ENCODE measurements around the gene PRKACA.

PRKACA gene

GRCh38 chr19:14094854-14095253, 22.7 kb downstream of the PRKACA start:
- DNase-seq (ENCODE audit: extremely low read depth, low read depth): no peak
- TF ChIP-seq CTCF (IDR thresholded peaks at IDR 0.05; ENCODE audit: low read depth, low read length, missing control alignments): no peak
- no peak overlapping the region for H3K4me3 ChIP-seq (replicated peaks; ENCODE audit: low read depth, low read length)

- no peak overlapping the region for H3K4me3 ChIP-seq (replicated peaks; ENCODE audit: low read depth, low read length)
- no peak for DNase-seq (ENCODE audit: extremely low read depth, low read depth)
- no peak for TF ChIP-seq CTCF (IDR thresholded peaks at IDR 0.05; ENCODE audit: low read depth, low read length, missing control alignments)
These were observed 24.3 kb downstream of the PRKACA start for GRCh38 chr19:14093117-14093823.

DNA sequence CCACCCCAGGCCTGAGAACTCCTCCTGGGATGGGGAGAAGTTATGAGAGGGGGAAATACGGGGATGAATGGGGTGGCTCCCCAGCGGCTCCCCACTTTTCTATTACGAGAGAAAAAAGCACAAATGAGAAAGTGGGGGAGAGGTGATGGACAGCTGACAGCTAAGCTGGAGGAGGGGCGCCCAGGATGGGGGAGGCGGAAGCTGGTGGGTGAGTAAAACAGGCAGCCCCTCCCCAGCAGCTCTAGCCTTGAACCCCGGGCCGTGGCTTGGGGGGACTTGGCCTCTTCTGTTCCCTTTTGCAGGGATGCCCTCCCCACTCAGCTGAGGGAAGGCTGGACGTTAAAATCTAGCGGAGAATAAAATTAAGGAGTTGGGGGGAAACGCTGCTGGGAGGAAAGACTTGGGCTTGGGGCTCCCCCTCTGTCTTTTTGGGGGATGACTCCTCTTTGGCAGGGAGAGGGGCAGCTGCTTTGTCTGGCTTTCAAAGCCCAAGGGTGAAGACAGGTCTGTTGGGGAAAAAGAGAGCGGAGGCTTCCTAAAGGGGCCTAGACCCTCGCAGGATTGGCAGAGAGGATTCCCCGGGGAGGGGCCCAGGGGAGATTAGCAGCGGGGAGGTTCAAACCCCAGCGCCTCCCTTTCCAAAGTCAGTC, 25.6 kb downstream of the PRKACA start:
- no peak for DNase-seq (ENCODE audit: extremely low read depth, low read depth)
- H3K4me3 ChIP-seq (replicated peaks; ENCODE audit: low read depth, low read length): peak overlapping the region; percentile 59
- TF ChIP-seq CTCF (IDR thresholded peaks at IDR 0.05; ENCODE audit: low read depth, low read length, missing control alignments): no peak

DNA sequence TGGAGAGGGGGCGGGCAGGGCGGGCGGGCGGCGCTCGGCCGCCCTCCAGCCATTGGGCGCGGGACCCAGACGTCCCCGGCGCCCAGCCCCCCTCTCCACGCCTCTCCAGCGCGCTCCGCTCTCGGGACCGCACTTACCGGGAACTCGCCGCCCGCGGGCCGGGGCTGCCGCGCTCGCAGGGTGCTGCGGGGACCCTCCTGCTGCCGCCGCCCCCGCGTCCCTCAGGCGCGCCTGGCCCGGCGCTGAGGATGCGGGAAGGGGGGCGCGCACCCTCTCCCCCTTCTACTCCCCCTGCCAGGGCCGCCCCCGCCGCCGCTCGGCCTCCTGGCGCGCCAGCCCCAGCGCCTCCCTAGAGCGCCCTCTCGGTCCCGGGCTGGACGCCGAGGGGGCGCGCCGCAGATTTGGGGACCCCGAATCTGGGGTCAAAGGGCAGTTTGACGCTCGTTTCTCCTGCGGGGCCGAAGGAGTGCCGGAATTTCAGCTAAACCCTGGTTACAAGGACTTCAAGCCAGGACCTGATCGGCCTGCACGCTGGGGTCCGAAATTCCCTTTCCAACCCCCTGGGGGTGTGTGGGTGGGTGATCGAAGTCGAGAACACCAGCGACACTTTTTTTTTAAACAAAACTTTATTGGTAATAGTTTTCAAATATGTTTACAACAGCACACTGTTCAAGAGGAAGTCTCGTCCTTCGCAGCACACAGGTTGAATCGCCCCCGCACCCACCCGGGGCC, 26.3 kb downstream of the PRKACA start:
- peak; percentile 25 for TF ChIP-seq CTCF (IDR thresholded peaks at IDR 0.05; ENCODE audit: low read depth, low read length, missing control alignments)
- H3K4me3 ChIP-seq (replicated peaks; ENCODE audit: low read depth, low read length): peak overlapping the region; percentile 59
- no peak for DNase-seq (ENCODE audit: extremely low read depth, low read depth)

DNA sequence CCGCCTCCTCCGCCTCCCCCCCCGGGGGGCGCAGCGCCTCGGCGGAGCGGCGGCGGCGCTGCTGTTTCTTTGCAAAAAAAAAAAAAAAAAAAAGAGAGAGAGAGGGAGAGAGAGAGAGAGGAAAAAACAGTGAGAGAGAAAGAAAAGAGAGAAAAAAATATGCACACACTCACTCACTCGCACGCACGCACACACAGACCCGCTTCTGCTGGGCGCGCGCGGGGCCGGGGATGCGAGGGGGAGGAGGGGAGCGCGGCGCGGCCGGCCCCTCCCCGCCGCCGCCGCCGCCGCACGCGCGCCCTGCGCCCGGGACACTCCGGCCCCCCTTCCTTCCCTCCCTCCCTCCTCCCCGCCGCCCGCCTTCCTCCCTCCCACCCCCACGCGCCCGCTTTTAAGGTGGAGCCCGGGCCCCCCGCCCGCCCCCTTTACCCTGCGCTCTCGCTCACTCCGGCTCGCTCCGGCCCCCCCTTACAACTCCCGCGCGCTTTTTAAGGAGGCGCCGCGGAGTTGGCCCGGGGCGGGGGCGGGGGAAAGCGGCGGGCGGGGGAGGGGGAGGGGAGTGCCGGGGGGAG, 27.0 kb downstream of the PRKACA start, which contains the start of gene SAMD1:
TSS of gene SAMD1 (minus strand) at position 243 of the 572 bp plus-strand sequence.
- TF ChIP-seq CTCF (IDR thresholded peaks at IDR 0.05; ENCODE audit: low read depth, low read length, missing control alignments): no peak
- DNase-seq (ENCODE audit: extremely low read depth, low read depth): no peak
- H3K4me3 ChIP-seq (replicated peaks; ENCODE audit: low read depth, low read length): peak within 1 kb of the TSS; percentile 59

DNA sequence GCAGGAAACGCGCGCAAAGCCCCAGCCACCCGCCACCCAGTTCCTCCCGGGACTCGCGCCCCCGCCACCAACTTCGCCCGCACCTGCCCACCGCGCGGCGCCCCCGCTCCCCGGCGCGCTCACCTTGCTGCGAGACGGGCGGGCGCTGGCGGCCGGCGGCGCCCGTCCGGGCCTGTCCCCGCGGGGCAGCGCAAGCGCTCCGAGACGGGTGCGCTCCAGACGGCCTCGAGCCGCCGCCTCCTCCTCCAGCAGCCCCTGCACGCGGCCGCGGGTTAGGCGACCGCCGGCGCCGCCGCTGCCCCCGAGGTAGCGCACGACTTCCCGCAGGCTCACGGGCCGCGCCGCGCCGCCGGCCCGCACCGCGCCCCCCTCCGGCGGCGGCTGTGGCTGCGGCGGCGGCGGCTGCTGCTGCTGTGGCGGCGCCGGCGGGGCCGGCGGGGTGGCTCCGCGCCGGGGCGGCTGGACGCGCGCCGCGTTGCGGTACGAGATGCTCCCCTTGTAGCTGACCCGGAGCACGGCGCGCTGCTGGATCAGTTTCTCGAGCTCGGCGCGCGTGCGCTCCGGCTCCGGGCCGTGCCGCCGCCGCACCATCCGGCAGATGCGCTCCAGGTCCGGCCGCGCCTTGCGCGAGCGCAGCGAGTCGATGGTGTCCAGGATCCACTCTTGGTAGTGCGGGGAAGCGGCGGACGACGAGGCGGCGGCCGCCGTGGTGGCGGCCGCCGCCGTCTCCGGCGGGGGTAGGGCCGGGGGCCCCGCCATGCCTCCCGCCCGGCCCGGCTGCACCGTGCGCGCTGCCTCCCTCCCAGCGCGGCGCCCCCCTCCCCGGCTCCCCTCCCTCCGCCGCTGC, 27.7 kb downstream of the PRKACA start:
- H3K4me3 ChIP-seq (replicated peaks; ENCODE audit: low read depth, low read length): peak overlapping the region; percentile 47
- TF ChIP-seq CTCF (IDR thresholded peaks at IDR 0.05; ENCODE audit: low read depth, low read length, missing control alignments): no peak
- DNase-seq (ENCODE audit: extremely low read depth, low read depth): no peak

Measured in HFF-Myc (cell line).